ENCODE measurements around the gene DEXI. TPM values are rescaled to one million over a fixed set of nuclear protein-coding genes. Genes with fewer than 3 reads are reported as not detected.

Gene DEXI
- polyA plus RNA-seq, 1 donor: 55.3 TPM

- no peak for DNase-seq
These were observed 53.8 kb downstream of the DEXI start for GRCh38 chr16:10888320-10888937.

- DNase-seq: no peak
These were observed 57.0 kb downstream of the DEXI start for GRCh38 chr16:10885246-10885645.

GRCh38 chr16:10883004-10883403 is 59.3 kb downstream of the DEXI start:
- no peak for DNase-seq

- no peak for DNase-seq
These were observed 60.7 kb downstream of the DEXI start for GRCh38 chr16:10881479-10882030.

GRCh38 chr16:10880594-10881452 is 61.4 kb downstream of the DEXI start:
- no peak for DNase-seq

GRCh38 chr16:10879681-10880589 is 62.3 kb downstream of the DEXI start:
- DNase-seq: no peak

Other genes starting within 250 kb of the DEXI start
- gene TEKT5, start 247.5 kb downstream of the DEXI start, polyA plus RNA-seq (ENCODE audit: insufficient read length): not detected
- gene NUBP1, start 198.6 kb downstream of the DEXI start, polyA plus RNA-seq (ENCODE audit: insufficient read length): 35.8 TPM
- 2.2 TPM for gene TVP23A, start 123.7 kb downstream of the DEXI start, polyA plus RNA-seq (ENCODE audit: insufficient read length)
- 3.1 TPM for gene CIITA, start 65.3 kb downstream of the DEXI start, polyA plus RNA-seq (ENCODE audit: insufficient read length)
- gene CLEC16A, start 2.1 kb upstream of the DEXI start, polyA plus RNA-seq (ENCODE audit: insufficient read length): 19.1 TPM

Measured in hindlimb muscle (tissue), 1 donor.